ENCODE data around the gene FKBP1B. TPM values are rescaled to one million over a fixed set of nuclear protein-coding genes. Genes with fewer than 3 reads are reported as not detected.

The FKBP1B gene
- 6.4 and 7.9 TPM in 2 replicates for total RNA-seq

DNA sequence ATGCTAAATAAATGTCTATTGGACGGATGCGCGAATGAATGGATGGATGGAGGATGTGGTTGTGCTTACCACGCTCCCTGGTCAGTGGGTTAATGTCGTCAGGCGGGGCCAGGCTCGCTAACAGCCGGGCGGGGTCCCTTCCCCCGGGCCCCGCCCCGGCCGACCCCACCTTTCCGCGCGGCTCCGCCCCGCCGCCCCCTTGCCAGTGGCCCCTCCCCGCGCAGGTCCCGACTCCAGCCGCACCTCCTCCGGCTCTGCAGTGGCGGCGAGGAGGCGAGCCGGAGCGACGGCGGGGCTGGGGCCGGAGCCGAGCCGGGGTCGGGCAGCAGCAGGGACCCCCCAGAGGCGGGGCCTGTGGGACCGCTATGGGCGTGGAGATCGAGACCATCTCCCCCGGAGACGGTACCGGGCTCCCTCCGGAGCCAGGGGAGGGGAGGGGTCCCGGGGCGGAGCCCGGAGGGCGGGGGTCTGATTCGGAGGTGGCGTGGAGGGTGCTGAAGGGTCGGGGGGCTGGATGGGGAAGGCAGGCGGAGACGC, at the start of gene FKBP1B:
TSS of gene FKBP1B (plus strand) at position 257 of the 537 bp plus-strand sequence. CDS start at position 366, 109 bp downstream.

DNA sequence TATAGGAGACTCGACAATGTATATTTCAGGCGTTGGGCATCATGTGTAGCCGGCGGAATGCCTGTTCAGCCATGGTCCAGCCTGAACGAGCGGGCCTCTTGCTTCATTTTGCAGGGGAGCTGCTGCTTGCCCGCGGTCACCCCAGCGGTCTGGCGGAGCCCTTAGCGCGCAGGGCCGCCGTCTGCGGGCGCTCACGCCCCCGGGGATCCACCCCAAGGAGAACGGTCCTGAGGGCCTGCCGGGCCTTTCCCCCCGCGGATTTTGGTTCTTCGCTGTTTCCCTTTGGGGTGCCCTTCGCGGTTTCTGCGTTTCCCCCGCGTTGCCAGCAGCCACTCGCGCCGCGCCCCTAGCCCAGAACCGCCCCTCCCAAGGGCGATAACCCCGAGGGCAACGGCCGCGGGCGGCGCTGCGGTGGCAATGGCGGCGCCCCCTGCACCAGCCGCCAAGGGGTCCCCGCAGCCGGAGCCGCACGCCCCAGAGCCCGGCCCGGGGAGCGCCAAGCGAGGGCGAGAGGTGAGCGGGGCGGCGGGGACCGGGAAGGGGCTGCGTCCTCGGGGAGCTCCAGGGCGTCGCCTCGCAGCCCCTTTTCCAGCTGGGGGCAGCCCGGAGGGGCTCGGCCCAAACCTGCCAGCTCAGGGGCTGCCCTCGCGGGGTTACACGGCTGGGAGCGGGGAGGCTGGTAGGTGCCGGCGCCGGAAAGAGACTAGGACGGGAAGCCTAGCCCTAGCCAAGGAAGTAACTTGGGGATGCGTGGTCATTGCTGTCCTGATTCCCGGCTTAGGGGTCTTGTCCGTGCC, 39.7 kb upstream of the FKBP1B start, which contains the start of gene MFSD2B:
TSS of gene MFSD2B (plus strand) at position 406 of the 797 bp plus-strand sequence. CDS start at position 418, 12 bp downstream.

GRCh38 chr2:24046930-24047702, 2.4 kb upstream of the FKBP1B start, which contains the start of gene WDCP:
TSS of gene WDCP (minus strand) at chr2:24047391. CDS start at chr2:24039494, 7,897 bp downstream.

DNA sequence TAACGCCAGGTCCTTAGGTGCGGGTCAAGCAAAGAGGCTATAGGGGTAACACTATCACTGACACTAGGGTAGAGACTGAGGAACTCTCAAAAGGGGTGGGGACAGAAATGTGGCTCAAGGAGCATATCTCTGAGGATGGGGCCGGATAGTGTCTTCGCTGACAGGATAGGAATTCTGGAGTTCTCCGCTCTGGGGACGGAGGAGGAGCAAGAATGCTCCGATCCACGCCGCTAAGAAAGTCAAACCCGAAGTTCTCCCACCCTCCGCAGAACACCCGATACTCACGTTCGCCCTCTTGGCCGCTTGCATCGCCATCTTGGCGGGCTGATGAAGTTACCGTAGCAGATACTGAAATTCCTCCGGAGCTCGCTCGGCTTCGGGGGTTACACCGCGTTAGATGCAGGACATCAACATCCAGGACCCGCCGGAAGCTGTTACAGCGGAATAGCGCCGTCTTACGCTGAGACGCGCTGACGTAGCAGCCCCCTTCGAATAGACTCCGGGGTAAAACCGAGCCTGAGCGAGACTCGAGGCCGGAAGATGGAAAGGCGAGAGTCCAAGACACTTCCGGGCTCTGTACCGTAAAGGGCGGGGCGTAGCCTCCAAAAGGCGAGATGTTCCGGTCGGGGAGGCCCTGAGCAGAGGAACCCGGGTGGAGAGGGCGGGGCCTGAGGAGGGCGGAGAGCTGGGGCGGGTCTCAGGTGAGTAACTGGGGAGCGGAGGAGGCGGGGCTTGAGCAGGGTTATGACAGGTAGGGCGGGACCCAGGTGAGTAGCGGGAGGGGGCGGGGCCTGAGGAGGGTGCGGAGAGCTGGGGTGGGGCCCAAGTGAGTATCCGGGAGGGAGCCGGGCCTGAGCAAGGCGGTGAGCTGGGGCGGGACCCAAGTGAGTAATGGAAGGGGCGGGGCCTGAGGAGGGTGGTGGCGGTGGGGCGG, 26.6 kb downstream of the FKBP1B start, which contains the start of gene SF3B6:
TSS of gene SF3B6 (minus strand) at position 412 of the 934 bp plus-strand sequence. CDS start at position 315, 97 bp downstream.

GRCh38 chr2:24084386-24085199, 35.1 kb downstream of the FKBP1B start, which contains the start of gene TP53I3:
TSS of gene TP53I3 (minus strand) at chr2:24084834. CDS start at chr2:24084326, 508 bp downstream.

Other genes starting within 250 kb of the FKBP1B start
- gene ATAD2B, start 122.6 kb upstream of the FKBP1B start, total RNA-seq = 11.6 and 17.2 TPM in 2 replicates
- 13.3 and 15.5 TPM in 2 replicates for gene UBXN2A, start 109.3 kb upstream of the FKBP1B start, total RNA-seq
- 0.07 TPM in 1 of 2 replicates, not detected in the other for gene MFSD2B, start 39.7 kb upstream of the FKBP1B start, total RNA-seq
- 6.2 and 6.8 TPM in 2 replicates for gene WDCP, start 2.4 kb upstream of the FKBP1B start, total RNA-seq
- 151 and 238 TPM in 2 replicates for gene SF3B6, start 26.6 kb downstream of the FKBP1B start, total RNA-seq
- gene TP53I3, start 35.1 kb downstream of the FKBP1B start, total RNA-seq = 14.0 and 26.4 TPM in 2 replicates
- gene PFN4, start 73.6 kb downstream of the FKBP1B start, total RNA-seq = 0.34 and 0.43 TPM in 2 replicates
- 6.2 and 7.8 TPM in 2 replicates for gene FAM228B, start 73.7 kb downstream of the FKBP1B start, total RNA-seq
- under 0.01 TPM in 1 of 2 replicates, not detected in the other for gene FAM228A, start 125.3 kb downstream of the FKBP1B start, total RNA-seq

All from nasal cavity respiratory epithelium epithelial cell of viscerocranial mucosa (primary cell).